Heart right ventricle (tissue), 16 donors: Measurements from ENCODE around the gene RGS6. TPM values are rescaled to one million over a fixed set of nuclear protein-coding genes. Genes with fewer than 3 reads are reported as not detected.
"Not testable (repeated sequence)": the region's sequence is repeated elsewhere in the genome, so short reads cannot be mapped to it uniquely, and the experiment has no call there.

Experiments used
- ATAC-seq, 8 donors: fragments of 200-7000 bp; cut with Tn5 transposase; one replicate each; pipeline ENCODE4 v1.9.1; 2020; ENCODE audit warnings: mild to moderate bottlenecking in 8 of 8, moderate library complexity in 8 of 8, moderate number of reproducible peaks in 1 of 8
- DNase-seq, 2 donors: peaks; one replicate each; pipeline ENCODE4 v3.0.0-alpha.2; 2020
- H3K27ac ChIP-seq, 10 donors: fragments of 200-600 bp; sonication (generic) in 2 of 10; one replicate each; pipeline versions ENCODE4 v1.5.0 to v1.8.0; 2020 to 2022; ENCODE audit warnings: mild to moderate bottlenecking in 3 of 10
- H3K27me3 ChIP-seq, 7 donors: fragments of 200-600 bp; one replicate each; pipeline ENCODE4 v1.8.0; 2021 to 2022; ENCODE audit warnings: mild to moderate bottlenecking in 2 of 7
- H3K36me3 ChIP-seq, 9 donors: fragments of 200-600 bp; sonication (generic) in 1 of 9; one replicate each; pipeline versions ENCODE4 v1.5.0 to v1.8.0; 2020 to 2022; ENCODE audit warnings: mild to moderate bottlenecking in 2 of 9
- H3K4me1 ChIP-seq, 9 donors: fragments of 200-600 bp; sonication (generic) in 1 of 9; one replicate each; pipeline versions ENCODE4 v1.5.0 to v1.8.0; 2020 to 2022; ENCODE audit warnings: mild to moderate bottlenecking in 4 of 9
- H3K4me3 ChIP-seq, 10 donors: fragments of 200-600 bp; sonication (generic) in 2 of 10; one replicate each; pipeline versions ENCODE4 v1.5.0 to v1.8.0; 2020 to 2022; ENCODE audit warnings: mild to moderate bottlenecking in 7 of 10, moderate library complexity in 2 of 10
- H3K9me3 ChIP-seq, 11 donors: fragments of 200-600 bp in 10 of 11; sonication (generic) in 2 of 11; one replicate each; pipeline versions ENCODE4 v1.5.0 to v1.8.0; 2013 to 2022; ENCODE audit warnings: mild to moderate bottlenecking in 2 of 11, control low read depth in 1 of 11, moderate library complexity in 1 of 11
- CTCF ChIP-seq, 9 donors: fragments of 200-600 bp; sonication (generic) in 2 of 9; IDR thresholded peaks; one replicate each; pipeline versions ENCODE4 v1.5.0 to v1.8.0; 2021 to 2022; ENCODE audit warnings: antibody characterized with exemption in 9 of 9, mild to moderate bottlenecking in 5 of 9, moderate library complexity in 1 of 9
- WGBS, 2 donors: extraction: QIAGEN DNeasy Blood & Tissue Kit; methylation state at CpG; one replicate each; pipeline ENCODE4 v1.1.7; 2013; ENCODE audit warnings: inconsistent platforms in 1 of 2; 5-methylcytosine and 5-hydroxymethylcytosine counted together
- intact Hi-C, 10 donors: fragments of 100-400 bp; cut with DNase I; formaldehyde crosslinking; loops; one replicate each; pipeline versions ENCODE4 v1.11.1 to v1.14.2; 2022
- polyA plus RNA-seq, 2 donors: library from polyadenylated mRNA; stranded (reverse); fragments of 200-250 nt; gene quantifications; one replicate each; pipeline ENCODE4 v1.2.3, GENCODE V29; 2013
- total RNA-seq, 10 donors: library from RNA; stranded (reverse); fragmentation: NEBNext Ultra II Directional in 3 of 10; extraction: Animal tissue kit (Norgen Biotek cat#: 25700) in 3 of 10; gene quantifications; one replicate each; pipeline versions ENCODE4 v1.2.1 to v1.2.4, GENCODE V29; 2021 to 2023
- donor health status: Arrhythmogenic right ventricular cardiomyopathy.
- donor health status: ischemic (EF 13 %, LVEDD 7.1; RV severe dilation, severe dysfunction).
- donor health status: healthy with polysubstance abuse.
- donor health status: DM: no; HTN: yes; CAD: no.
- donor health status: DM: no; HTN: no; CAD: no.
- donor health status: ischemic (EF 25% LVEDD 6.9; RV normal size, moderate dysfunction).
- donor health status: ischemic (EF 25% LVEDD 5.7; RV mildly dilated, moderate dysfunction).
- donor health status: healthy.
- donor health status: DM: yes; HTN: yes; CAD: no.
- donor health status: Ischemic cardiomyopathy.
- donor health status: ischemic (EF 35%, LVEDD 5.7; RV mildly dilated, moderate dysfunction).
- donor health status: nonischemic (EF 11% LVEDD 7.7; RV severe dilation, severe dysfunction).
- donor health status: DM: yes; HTN: yes; CAD: no.
- donor health status: PGD.
- donor health status: ischemic (EF 29% LVEDD 5.4; RV normal size, mild dysfunction).
- donor health status: nonischemic (EF 23%, LVEDD 6.1; RV moderate dilation, normal function).

The RGS6 gene
- total and polyA plus RNA-seq, 12 donors: 1.2 to 31.9 (median 19.0) TPM

DNA sequence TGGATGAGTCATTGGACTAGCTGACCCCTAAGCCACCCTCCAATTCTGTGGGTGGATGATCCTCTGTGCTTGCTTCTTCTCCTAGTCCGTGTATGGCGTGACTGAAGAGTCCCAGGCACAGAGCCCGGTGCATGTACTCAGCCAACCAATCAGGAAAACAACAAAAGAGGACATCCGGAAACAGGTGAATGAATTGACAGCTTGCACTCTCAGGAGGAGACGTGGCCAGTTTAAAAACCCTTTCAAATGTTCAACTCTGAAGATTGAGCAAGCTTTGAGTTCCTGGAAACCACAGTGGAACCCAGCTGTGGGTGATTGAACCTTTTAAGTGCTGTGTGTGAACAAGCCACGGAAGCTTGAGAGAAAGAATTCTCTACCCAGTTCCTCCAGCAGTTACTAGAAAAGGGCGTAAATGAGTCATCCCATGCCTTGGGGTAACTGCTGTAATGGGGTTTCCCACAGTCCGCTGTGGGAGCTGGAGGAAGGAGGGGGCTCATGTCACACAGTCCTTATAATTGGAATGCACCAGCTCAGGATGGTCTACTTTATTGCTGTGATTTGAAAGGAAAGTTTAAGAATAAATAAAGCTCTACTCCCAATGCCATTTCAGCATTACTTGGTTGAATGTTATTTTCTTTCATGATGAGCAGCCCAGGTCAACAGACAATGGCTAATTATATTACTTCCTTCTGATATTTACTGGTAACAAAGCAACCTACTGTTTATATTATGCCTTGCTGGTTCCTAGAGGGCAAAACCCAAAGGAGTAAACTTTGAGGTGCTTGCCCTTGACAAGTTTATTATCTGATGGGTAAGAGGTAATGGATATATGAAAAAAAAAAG is 544.6 kb downstream of the RGS6 start:
- WGBS, 2 donors: 43 to 49% methylated on average over 8 of the region's 8 CpGs
- no peak for TF ChIP-seq CTCF (IDR thresholded peaks at IDR 0.05)
- Histone ChIP-seq H3K4me1 (peaks cover 0 to 16% (median 6%) of the 10 kb centered on the region in 9 donors), H3K36me3 (peaks cover 0 to 6% (median 0%) of the 10 kb centered on the region in 9 donors), H3K27ac (peak overlapping the region in 3 of 10 donors; percentile 4 to 58 (median 27)), H3K4me3 (no peak overlapping the region), H3K27me3 (no peaks in the 10 kb centered on the region), H3K9me3 (no peaks in the 10 kb centered on the region)
- intact Hi-C loops: no loop called here
- DNase-seq: peak in 1 of 2 donors; percentile 11
- ATAC-seq: peak; percentile 25 to 94 (median 84)

- H3K27me3 ChIP-seq, H3K4me3 ChIP-seq, ATAC-seq, H3K9me3 ChIP-seq, H3K36me3 ChIP-seq, H3K27ac ChIP-seq, intact Hi-C loops, DNase-seq: not testable (repeated sequence)
- WGBS, 2 donors: 72 to 74% methylated on average over 5 of the region's 5 CpGs
- peaks cover 0 to 16% (median 6%) of the 10 kb centered on the region in 9 donors for H3K4me1 ChIP-seq
Measured at GRCh38 chr14:72477578-72477977, 545.3 kb downstream of the RGS6 start.

GRCh38 chr14:72478471-72478893 is 546.3 kb downstream of the RGS6 start:
- H3K4me1 ChIP-seq: peaks cover 0 to 16% (median 6%) of the 10 kb centered on the region in 9 donors
- no peak for DNase-seq
- no peak for TF ChIP-seq CTCF (IDR thresholded peaks at IDR 0.05)
- intact Hi-C loops: no loop called here
- H3K27ac ChIP-seq: no peak overlapping the region
- H3K36me3 ChIP-seq: no peaks in the 10 kb centered on the region
- 77 to 81% methylated on average over 8 of the region's 8 CpGs for WGBS, 2 donors
- peaks cover 0 to 6% (median 0%) of the 10 kb centered on the region in 11 donors for H3K9me3 ChIP-seq
- ATAC-seq: no peak
- no peak overlapping the region for H3K4me3 ChIP-seq
- no peaks in the 10 kb centered on the region for H3K27me3 ChIP-seq

DNA sequence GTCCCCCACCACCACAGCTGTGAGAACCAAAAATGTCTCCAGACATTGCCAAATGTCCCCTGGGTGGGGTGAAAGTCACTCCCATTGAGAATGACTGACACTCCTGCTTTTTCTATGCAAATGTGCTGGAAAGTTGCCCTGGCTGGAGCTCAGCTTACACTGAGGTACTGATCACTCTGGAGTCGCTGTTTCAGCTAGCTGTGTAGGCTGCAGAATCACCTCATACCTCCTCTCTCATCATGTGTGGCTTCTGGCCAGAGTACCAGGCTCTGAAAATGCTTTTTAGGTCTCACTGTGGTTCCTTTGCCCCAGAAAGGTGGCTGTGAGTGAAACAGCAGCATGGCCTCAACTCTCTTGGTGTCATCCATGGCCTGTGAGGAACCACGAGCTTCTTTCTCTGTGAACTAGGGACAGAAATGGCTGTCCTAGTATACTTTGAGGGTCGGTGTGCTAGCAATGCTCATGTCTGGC is 547.3 kb downstream of the RGS6 start:
- H3K4me3 ChIP-seq: no peak overlapping the region
- H3K27ac ChIP-seq: no peak overlapping the region
- intact Hi-C loops: no loop called here
- ATAC-seq (no peak), DNase-seq (no peak)
- H3K4me1 ChIP-seq: peaks cover 0 to 16% (median 6%) of the 10 kb centered on the region in 9 donors
- H3K27me3 ChIP-seq: no peaks in the 10 kb centered on the region
- 72 to 75% methylated on average over 3 of the region's 3 CpGs for WGBS, 2 donors
- H3K9me3 ChIP-seq: peaks cover 0 to 6% (median 0%) of the 10 kb centered on the region in 11 donors
- no peaks in the 10 kb centered on the region for H3K36me3 ChIP-seq
- no peak for TF ChIP-seq CTCF (IDR thresholded peaks at IDR 0.05)
